Dedifferentiated amniotic fluid mesenchymal stem cell (primary cell): ENCODE results near the gene TOMM6.
"Not testable (repeated sequence)": the region's sequence is repeated elsewhere in the genome, so short reads cannot be mapped to it uniquely, and the experiment has no call there.

Experiments
- DNase-seq: peaks from one replicate; pipeline ENCODE4 v3.0.0-alpha.2; 2016; ENCODE audit errors: extremely low spot score

TOMM6 gene

GRCh38 chr6:41785254-41785653 is 2.2 kb upstream of the TOMM6 start:
- DNase-seq = no peak

DNA sequence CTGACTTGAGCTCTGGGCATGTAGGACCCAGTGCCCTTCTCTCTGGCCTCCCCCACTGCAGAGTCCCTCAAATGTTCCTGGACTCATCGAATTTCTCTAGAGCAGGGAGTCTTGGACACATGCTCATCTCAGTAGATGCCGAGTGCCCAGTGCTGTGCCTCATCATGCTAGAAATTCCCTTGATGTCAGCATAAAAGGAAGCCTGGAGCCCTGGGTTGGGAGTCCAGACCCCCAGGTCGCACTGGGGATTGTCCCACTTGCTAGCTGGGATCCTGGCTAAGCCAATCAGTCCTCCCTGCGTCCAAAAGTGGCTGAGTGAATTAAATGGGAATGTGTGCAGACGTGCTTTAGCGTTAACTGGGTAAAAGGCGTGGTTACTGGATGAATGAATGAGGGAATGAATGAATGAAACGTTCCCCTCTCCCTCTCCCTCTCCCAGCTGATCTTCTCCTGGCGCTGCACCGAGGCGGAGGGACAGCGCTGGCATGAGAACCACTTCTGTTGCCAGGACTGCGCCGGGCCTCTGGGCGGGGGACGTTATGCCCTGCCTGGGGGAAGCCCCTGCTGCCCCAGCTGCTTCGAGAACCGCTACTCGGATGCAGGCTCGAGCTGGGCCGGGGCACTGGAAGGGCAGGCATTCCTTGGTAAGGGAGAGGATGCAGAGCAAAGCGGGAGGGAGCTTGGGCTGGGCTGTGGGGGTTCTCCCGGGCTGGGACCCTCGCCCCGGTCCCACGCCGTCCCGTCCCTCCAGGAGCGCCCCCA is 1.6 kb upstream of the TOMM6 start:
- no peak for DNase-seq

DNA sequence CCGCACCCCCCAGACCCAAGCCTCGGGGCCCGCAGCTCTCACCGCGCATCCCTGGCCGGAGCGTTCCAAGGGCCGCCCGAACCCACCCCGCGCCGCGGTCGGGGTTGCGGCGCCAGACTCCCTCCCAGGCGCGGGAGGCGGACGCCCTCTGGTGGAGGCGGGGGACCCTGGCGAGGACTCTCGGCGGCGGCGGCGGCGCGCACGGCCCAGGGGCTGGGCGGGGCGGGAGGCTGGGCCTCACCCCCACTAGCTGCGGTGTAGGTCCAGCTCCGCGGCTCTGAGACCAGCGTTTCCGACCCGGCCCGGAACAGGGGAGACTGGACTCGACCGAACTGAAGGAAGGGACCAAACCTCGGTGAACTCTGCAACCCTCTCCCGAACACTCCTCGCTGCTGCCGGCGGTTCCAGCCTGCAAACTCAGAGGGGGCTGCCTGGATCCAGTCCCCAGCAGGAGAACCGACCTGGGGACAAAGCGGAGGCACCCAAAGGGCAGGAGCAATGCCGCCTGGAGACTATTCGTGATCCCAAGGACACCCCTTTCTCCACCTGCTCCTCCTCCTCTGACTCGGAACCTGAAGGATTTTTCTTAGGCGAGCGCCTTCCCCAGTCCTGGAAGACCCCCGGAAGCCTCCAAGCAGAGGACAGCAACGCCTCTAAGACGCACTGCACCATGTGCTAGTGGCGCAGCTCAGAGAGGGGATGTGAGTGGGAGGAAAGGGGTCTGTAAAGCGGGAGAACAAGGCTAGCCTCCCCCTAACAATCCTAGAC is 859 bp upstream of the TOMM6 start:
- peak; percentile 65 for DNase-seq

DNA sequence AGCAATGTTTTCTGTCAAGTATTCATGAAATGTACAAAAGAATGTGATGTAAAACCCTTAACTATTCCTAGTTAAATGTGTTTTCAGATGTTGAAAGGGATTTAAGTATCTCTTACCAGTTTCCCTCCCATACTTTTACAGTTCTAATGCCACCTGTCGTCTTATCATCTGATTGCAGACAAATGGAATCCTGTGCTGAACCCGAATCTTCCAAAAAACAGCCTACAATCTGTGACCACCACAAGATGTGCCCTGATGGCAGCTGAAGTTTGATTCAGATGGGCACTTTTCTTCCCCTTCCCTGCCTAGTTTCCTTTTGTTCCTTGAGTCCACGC is 1.9 kb downstream of the TOMM6 start:
- DNase-seq = no peak

- DNase-seq = no peak
Observed at GRCh38 chr6:41790045-41790444, 2.6 kb downstream of the TOMM6 start.

DNA sequence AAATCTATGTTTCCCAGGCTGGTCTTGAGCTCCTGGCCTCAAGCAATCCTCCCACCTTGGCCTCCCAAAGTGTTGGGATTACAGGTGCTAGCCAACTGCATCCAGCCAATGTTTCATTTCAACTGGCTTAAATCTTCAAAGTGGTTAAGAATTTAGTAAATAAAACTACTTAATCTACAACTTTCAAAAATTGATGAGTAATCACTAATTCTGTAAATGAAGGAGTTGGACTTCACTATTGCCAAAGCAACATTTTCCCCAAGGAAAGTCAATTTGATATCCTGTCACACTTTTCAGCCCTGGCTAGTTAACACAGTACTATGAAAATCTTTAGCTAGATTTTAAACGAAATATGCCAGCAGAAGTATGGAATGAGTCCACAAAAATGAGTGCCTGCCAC is 3.8 kb downstream of the TOMM6 start:
- no peak for DNase-seq

GRCh38 chr6:41791984-41792383 is 4.5 kb downstream of the TOMM6 start:
- no peak for DNase-seq

DNA sequence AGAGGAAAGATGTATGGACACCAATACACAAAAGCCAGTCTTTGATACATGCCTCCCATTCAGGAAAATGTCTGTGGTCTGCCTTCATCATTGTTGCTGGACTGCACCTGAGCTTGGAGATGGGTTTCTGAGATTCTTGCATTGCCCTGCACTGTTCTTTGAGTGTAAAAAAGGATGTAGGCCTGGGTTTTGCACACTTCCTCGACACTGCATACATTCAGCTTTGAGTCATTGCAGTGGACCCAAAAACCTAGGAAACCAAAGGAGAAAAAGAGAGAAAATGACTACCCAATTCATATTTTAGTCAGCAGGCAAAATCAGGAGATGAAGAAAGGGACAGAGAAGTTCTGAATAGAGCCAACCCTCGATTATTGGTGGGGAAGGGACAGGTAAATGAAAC is 9.0 kb downstream of the TOMM6 start:
- no peak for DNase-seq

- no peak for DNase-seq
Observed at GRCh38 chr6:41798901-41799558, 11.5 kb downstream of the TOMM6 start.

DNA sequence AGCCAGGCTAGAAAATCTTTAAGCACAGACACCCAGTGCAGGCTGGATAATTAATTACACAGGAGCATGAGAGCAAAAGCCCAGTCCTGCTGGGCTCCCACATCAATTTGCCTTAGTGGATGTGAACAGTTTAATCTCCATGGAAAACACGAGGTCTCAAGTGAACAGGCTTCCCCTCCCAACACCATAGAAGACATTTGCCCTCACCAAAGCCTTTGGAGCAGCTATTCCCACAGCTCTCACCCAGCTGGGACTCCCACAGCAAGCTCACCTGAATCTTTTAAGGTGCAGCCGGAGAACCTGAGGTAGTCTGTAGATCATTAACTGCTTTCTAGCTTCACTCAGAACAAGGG is 12.0 kb downstream of the TOMM6 start:
- no peak for DNase-seq

DNA sequence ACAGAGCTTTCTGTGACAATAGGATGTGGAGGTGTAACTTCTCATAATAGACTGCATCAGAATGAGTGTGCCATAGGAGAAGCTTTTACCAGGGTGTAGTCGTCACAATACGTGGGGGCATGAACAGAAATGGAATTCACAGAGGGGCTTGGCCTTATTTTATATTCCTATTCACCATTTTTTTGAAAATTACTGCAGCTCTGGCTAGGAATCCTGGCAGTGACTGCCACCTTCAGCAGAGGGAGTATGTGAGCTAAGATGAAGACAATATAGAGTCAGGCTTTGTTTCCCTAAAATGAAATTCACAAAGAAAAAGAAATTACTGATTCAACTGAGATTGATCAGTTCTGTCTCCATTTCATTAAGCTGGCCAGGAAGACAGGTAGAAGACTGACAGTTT is 13.9 kb downstream of the TOMM6 start:
- no peak for DNase-seq

GRCh38 chr6:41805830-41806774 is 18.6 kb downstream of the TOMM6 start:
- no peak for DNase-seq

- no peak for DNase-seq
Observed at GRCh38 chr6:41811095-41811494, 23.6 kb downstream of the TOMM6 start.

- not testable (repeated sequence) for DNase-seq
Observed at GRCh38 chr6:41811946-41812345, 24.5 kb downstream of the TOMM6 start.

DNA sequence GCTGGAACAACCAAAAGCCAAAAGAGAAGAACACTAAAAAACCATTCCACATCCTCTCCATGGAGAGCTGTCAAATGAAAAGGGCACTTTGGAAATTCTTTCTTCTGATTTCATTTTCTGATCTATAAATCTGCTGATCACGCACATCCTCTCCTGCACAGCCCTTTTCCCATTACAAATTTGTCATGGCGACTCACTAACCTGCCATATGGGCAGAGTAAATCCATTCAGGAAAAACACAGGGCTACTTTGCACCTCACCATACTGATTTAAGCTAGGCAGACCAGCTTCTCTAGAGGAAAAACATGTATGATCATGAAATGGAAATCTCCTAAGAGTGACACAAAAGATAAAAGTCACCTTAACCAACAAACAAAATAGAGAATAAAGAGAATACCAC is 26.0 kb downstream of the TOMM6 start:
- no peak for DNase-seq

DNA sequence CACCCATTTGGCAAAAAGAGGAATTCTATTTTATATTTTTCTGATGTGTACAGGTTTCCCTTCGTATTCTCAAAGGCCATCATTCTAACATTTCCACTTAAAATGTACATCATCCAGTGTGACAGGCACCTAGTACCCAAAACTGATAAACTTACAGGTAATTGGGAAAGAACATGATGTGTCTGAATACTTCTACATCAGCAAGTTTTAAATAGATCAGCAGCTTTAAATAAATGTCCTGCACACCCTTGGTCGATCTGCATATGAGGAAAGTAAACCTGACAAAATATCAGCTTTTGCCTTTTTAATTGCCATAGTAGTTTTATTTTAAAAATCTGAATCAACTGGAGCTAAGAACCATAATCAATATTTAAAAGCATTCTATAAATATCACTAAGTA is 26.5 kb downstream of the TOMM6 start:
- DNase-seq = no peak

DNA sequence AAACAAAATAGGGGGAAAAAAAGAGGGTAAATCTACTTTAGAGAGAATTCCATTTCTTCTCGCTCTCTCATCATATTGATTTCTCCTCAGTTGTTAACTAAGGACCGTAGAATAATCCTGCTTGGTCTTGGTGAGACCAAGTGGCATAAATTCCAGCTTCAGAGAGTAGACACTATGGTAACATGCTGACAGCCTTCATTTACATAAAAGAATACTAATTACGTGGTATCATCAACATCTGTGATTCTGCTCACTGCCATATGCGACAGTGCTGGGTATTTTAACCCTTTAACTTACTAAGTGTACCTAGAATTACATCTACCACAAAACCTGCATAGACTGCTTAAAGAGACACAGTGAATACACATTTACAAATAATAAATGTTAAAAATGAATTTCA is 27.1 kb downstream of the TOMM6 start:
- no peak for DNase-seq

- DNase-seq = no peak
Observed at GRCh38 chr6:41815587-41815986, 28.1 kb downstream of the TOMM6 start.

DNA sequence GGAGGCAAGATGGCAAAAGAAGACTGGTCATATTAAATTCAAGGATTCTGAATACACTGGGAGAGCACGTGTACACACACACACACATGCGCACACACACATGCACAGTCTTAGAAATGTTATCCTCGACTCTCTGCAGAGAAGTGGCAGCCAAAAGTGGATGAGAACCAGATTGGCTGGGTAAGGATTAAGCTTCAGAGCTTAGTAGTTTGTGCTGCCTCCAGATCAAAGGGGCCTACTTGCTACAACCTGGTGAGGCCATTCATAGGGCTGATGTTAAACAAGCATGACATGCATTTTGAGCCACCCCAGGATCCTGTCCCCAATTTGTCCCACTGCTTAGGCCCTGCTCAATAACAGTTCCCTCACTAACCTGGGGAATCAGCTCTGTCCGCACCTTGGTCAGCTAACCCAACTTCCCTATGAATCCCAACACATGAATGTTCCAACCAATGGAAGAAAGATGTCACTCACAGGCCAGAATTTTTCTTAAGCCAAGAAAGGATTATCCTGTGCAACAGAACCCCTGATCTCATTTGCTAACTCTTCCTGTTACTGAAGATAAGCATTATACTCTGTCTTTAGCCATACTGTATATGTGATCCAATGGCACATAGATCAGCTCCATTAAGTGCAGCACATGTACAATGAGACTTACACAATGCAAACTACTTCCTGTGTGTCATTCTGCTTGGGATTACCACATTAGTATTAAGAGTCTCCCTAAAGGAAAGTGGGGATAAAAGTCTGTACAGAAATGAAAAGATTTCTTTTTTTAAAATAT is 31.0 kb downstream of the TOMM6 start:
- no peak for DNase-seq

- DNase-seq = no peak
Observed at GRCh38 chr6:41821266-41821665, 33.8 kb downstream of the TOMM6 start.

- no peak for DNase-seq
Observed at GRCh38 chr6:41822021-41822420, 34.5 kb downstream of the TOMM6 start.
